SK-N-MC (cell line): ENCODE results near the gene DLGAP4.

Experiments
- EZH2 ChIP-seq: fragments of 200-600 bp; sonication (generic); IDR thresholded peaks from one replicate; pipeline ENCODE4 v1.6.1; 2017; ENCODE audit warnings: antibody characterized with exemption
- FOXP2 ChIP-seq: optimal IDR thresholded peaks from 2 replicates; pipeline ENCODE3; 2011; ENCODE audit warnings: mild to moderate bottlenecking, moderate library complexity; ENCODE audit not compliant: insufficient read depth; ENCODE audit errors: extremely low read length, control extremely low read depth
- POLR2AphosphoS5 ChIP-seq: IDR thresholded peaks from 2 replicates; pipeline ENCODE4 v1.6.1; 2012; ENCODE audit warnings: mild to moderate bottlenecking, low read depth, low read length, borderline replicate concordance

GRCh38 chr20:36562724-36563123, 256.6 kb downstream of the DLGAP4 start:
- TF ChIP-seq POLR2AphosphoS5 = no peak
- TF ChIP-seq EZH2 = no peak
- no peak for TF ChIP-seq FOXP2
